K562 (cell line): ENCODE measurements around the gene LHX5. TPM values are rescaled to one million over a fixed set of nuclear protein-coding genes. Genes with fewer than 3 reads are reported as not detected.
A peak's percentile ranks its signal among the peaks of the same experiment; 100 is the strongest.

Experiments used
- ADNP ChIP-seq: fragments of 200-800 bp; sonication (Bioruptor generic); IDR thresholded peaks from 2 replicates; pipeline ENCODE4 v1.6.1; 2016; ENCODE audit warnings: missing genetic modification characterization, missing compliant biosample characterization
- BCOR ChIP-seq: fragments of 450-650 bp; IDR thresholded peaks from 2 replicates; pipeline ENCODE4 v1.6.1; 2016
- CHD1 ChIP-seq: fragments of 200-600 bp; sonication (generic); IDR thresholded peaks from one replicate; pipeline ENCODE4 v1.6.1; 2012; ENCODE audit warnings: mild to moderate bottlenecking, moderate library complexity, low read length, inconsistent platforms
- HDAC6 ChIP-seq: IDR thresholded peaks from 2 replicates; pipeline ENCODE4 v1.6.1; 2012; ENCODE audit warnings: low read depth, mild to moderate bottlenecking, control low read depth, inconsistent platforms, low read length, moderate library complexity
- KDM1A ChIP-seq, 2 experiments: fragments of 450-650 bp; IDR thresholded peaks; 2 replicates each; pipeline ENCODE4 v1.6.1; 2016; ENCODE audit warnings: mild to moderate bottlenecking in 2 of 2
- MED1 ChIP-seq: sonication (generic); formaldehyde crosslinking; IDR thresholded peaks from 2 replicates; pipeline ENCODE4 v1.8.1; 2023; ENCODE audit warnings: missing genetic modification reagents, borderline replicate concordance
- POLR2G ChIP-seq: fragments of 200-400 bp; formaldehyde crosslinking; IDR thresholded peaks from 2 replicates; pipeline ENCODE4 v1.6.1; 2017; ENCODE audit warnings: low read depth, mild to moderate bottlenecking, antibody characterized with exemption, low read length, moderate library complexity
- PTBP1 ChIP-seq: fragments of 200-400 bp; formaldehyde crosslinking; IDR thresholded peaks from 2 replicates; pipeline ENCODE4 v1.6.1; 2017; ENCODE audit warnings: low read depth, low read length
- RBM25 ChIP-seq: fragments of 200-400 bp; formaldehyde crosslinking; IDR thresholded peaks from 2 replicates; pipeline ENCODE4 v1.6.1; 2018; ENCODE audit warnings: low read length, low read depth, moderate library complexity; ENCODE audit not compliant: severe bottlenecking
- RCOR1 ChIP-seq, 2 experiments: IDR thresholded peaks; 2 replicates each; pipeline ENCODE4 v1.6.1; 2012; ENCODE audit warnings: low read depth in 2 of 2, low read length in 2 of 2, borderline replicate concordance in 1 of 2, improper control_type of control experiment in 1 of 2
- SMARCA5 ChIP-seq: fragments of 450-650 bp; IDR thresholded peaks from 2 replicates; pipeline ENCODE4 v1.6.1; 2016
- SREBF1 ChIP-seq: fragments of 150-350 bp; IDR thresholded peaks from 2 replicates; pipeline ENCODE4 v1.6.1; 2014; ENCODE audit warnings: antibody characterized with exemption, low read depth, low read length, borderline replicate concordance
- TEAD4 ChIP-seq, 2 experiments: sonication (generic) in 1 of 2; formaldehyde crosslinking in 1 of 2; IDR thresholded peaks; 2 replicates each; pipeline versions ENCODE4 v1.6.1 to v1.8.0; 2012 to 2022; ENCODE audit warnings: borderline replicate concordance in 1 of 2, inconsistent platforms in 1 of 2, low read length in 1 of 2, mild to moderate bottlenecking in 1 of 2, missing genetic modification reagents in 1 of 2
- TFAM ChIP-seq: fragments of 250-450 bp; sonication (Bioruptor Pico); conservative IDR thresholded peaks from 2 replicates; pipeline ENCODE4 v1.5.0; 2021; ENCODE audit warnings: mild to moderate bottlenecking, moderate library complexity
- ZBTB17 ChIP-seq: fragments of 450-650 bp; formaldehyde crosslinking; IDR thresholded peaks from 2 replicates; pipeline ENCODE4 v1.4.0; 2020; ENCODE audit warnings: mild to moderate bottlenecking
- ZFX ChIP-seq: sonication (generic); formaldehyde crosslinking; IDR thresholded peaks from 2 replicates; pipeline ENCODE4 v1.8.0; 2022; ENCODE audit warnings: mild to moderate bottlenecking, missing genetic modification reagents, moderate library complexity
- polyA plus RNA-seq, 8 experiments: library from polyadenylated mRNA; depleted of rRNA in 4 of 8; stranded (reverse) in 5 of 8; unstranded in 3 of 8; fragments of >200 nt; fragmentation: Nextera tagmentation in 2 of 8; fragmentation: Illumina TruSeq in 1 of 8; extraction: Ambion mirVana in 2 of 8; extraction: Trizol in 1 of 8; gene quantifications; 2 replicates each; pipeline versions ENCODE4 v1.2.1 to v1.2.3, GENCODE V29; 2011 to 2014; ENCODE audit warnings: inconsistent platforms in 1 of 8, missing spikeins in 1 of 8
- total RNA-seq, 7 experiments: library from RNA; depleted of rRNA in 6 of 7; stranded (reverse); fragments of >200 nt in 6 of 7; fragmentation: Illumina TruSeq in 2 of 7; extraction: Trizol in 2 of 7; gene quantifications; 2 replicates each; pipeline versions ENCODE4 v1.2.1 to v1.2.3, GENCODE V29; 2011 to 2021; ENCODE audit warnings: low replicate concordance in 1 of 7
- TF ChIP-seq, protein P1 (sequence below): fragments of 250-450 bp; sonication (Bioruptor Pico); IDR thresholded peaks from 2 replicates; pipeline ENCODE4 v1.4.0; 2020; ENCODE audit warnings: mild to moderate bottlenecking, moderate library complexity
- TF ChIP-seq, protein P2 (sequence below): fragments of 200-400 bp; formaldehyde crosslinking; IDR thresholded peaks from 2 replicates; pipeline ENCODE4 v1.6.1; 2017; ENCODE audit warnings: mild to moderate bottlenecking, low read depth, low read length, moderate library complexity
- TF ChIP-seq, protein P3 (sequence below): fragments of 450-650 bp; IDR thresholded peaks from 2 replicates; pipeline ENCODE4 v1.7.1; 2018; ENCODE audit warnings: mild to moderate bottlenecking, low read depth; ENCODE audit not compliant: partially characterized antibody
- TF ChIP-seq, protein P4 (sequence below): fragments of 250-450 bp; sonication (Bioruptor Pico); IDR thresholded peaks from 2 replicates; pipeline ENCODE4 v1.4.0; 2020

LHX5 gene
- total and polyA plus RNA-seq, 9 of the 15 experiments (the other 6 are each of a cell fraction or from before 2014, with no cell fraction given) = 0.04 to 0.17 (median 0.05) TPM; not detected in 6

DNA sequence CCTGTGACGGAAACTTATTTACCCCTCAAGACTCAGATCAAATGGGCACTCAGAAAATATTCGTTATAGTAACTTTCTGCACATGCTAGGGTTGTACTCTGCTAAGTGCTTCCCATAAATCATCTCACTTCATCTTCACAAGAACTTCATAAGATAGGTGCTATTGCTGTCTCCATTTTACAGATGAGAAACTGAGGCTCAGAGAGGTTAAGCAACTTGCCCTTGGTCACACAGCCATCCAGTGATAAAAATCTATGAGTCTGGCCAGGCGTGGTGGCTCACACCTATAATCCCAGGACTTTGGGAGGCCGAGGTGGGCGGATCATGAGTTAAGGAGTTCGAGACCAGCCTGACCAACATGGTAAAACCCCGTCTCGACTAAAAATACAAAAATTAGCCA lies 33.2 kb upstream of the LHX5 start (continued):
- TF ChIP-seq, protein P1, sequence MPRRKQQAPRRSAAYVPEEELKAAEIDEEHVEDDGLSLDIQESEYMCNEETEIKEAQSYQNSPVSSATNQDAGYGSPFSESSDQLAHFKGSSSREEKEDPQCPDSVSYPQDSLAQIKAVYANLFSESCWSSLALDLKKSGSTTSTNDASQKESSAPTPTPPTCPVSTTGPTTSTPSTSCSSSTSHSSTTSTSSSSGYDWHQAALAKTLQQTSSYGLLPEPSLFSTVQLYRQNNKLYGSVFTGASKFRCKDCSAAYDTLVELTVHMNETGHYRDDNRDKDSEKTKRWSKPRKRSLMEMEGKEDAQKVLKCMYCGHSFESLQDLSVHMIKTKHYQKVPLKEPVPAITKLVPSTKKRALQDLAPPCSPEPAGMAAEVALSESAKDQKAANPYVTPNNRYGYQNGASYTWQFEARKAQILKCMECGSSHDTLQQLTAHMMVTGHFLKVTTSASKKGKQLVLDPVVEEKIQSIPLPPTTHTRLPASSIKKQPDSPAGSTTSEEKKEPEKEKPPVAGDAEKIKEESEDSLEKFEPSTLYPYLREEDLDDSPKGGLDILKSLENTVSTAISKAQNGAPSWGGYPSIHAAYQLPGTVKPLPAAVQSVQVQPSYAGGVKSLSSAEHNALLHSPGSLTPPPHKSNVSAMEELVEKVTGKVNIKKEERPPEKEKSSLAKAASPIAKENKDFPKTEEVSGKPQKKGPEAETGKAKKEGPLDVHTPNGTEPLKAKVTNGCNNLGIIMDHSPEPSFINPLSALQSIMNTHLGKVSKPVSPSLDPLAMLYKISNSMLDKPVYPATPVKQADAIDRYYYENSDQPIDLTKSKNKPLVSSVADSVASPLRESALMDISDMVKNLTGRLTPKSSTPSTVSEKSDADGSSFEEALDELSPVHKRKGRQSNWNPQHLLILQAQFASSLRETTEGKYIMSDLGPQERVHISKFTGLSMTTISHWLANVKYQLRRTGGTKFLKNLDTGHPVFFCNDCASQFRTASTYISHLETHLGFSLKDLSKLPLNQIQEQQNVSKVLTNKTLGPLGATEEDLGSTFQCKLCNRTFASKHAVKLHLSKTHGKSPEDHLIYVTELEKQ (CRISPR knock-in tag) = no peak
- TF ChIP-seq ADNP (peak; percentile 75), SMARCA5 (0 out of 2 replicates have a peak, but pooled peaks have one; percentile 22), CHD1 (no peak), PTBP1 (no peak), TEAD4 (IDR thresholded peaks at IDR 0.05; ENCODE audit: low read length) (no peak), TEAD4 (CRISPR knock-in tag; IDR thresholded peaks at IDR 0.05; ENCODE audit: borderline replicate concordance) (no peak), SREBF1 (no peak), BCOR (peak; percentile 93), ZFX (CRISPR knock-in tag) (no peak), KDM1A (IDR thresholded peaks at IDR 0.05) (peak; percentile 41 to 69; a peak in 3 of 4 replicates), RBM25 (peak; percentile 91), RCOR1 (IDR thresholded peaks at IDR 0.05; ENCODE audit: borderline replicate concordance in 1 of 2, low read depth in 2 of 2, low read length in 2 of 2) (peak in 1 of 2 experiments; percentile 46; a peak in 1 of 4 replicates), MED1 (no peak), TFAM (no peak), HDAC6 (no peak), ZBTB17 (no peak), POLR2G (no peak)
- TF ChIP-seq, protein P2, sequence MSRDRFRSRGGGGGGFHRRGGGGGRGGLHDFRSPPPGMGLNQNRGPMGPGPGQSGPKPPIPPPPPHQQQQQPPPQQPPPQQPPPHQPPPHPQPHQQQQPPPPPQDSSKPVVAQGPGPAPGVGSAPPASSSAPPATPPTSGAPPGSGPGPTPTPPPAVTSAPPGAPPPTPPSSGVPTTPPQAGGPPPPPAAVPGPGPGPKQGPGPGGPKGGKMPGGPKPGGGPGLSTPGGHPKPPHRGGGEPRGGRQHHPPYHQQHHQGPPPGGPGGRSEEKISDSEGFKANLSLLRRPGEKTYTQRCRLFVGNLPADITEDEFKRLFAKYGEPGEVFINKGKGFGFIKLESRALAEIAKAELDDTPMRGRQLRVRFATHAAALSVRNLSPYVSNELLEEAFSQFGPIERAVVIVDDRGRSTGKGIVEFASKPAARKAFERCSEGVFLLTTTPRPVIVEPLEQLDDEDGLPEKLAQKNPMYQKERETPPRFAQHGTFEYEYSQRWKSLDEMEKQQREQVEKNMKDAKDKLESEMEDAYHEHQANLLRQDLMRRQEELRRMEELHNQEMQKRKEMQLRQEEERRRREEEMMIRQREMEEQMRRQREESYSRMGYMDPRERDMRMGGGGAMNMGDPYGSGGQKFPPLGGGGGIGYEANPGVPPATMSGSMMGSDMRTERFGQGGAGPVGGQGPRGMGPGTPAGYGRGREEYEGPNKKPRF = no peak
- TF ChIP-seq, protein P3, sequence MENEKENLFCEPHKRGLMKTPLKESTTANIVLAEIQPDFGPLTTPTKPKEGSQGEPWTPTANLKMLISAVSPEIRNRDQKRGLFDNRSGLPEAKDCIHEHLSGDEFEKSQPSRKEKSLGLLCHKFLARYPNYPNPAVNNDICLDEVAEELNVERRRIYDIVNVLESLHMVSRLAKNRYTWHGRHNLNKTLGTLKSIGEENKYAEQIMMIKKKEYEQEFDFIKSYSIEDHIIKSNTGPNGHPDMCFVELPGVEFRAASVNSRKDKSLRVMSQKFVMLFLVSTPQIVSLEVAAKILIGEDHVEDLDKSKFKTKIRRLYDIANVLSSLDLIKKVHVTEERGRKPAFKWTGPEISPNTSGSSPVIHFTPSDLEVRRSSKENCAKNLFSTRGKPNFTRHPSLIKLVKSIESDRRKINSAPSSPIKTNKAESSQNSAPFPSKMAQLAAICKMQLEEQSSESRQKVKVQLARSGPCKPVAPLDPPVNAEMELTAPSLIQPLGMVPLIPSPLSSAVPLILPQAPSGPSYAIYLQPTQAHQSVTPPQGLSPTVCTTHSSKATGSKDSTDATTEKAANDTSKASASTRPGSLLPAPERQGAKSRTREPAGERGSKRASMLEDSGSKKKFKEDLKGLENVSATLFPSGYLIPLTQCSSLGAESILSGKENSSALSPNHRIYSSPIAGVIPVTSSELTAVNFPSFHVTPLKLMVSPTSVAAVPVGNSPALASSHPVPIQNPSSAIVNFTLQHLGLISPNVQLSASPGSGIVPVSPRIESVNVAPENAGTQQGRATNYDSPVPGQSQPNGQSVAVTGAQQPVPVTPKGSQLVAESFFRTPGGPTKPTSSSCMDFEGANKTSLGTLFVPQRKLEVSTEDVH = no peak
- TF ChIP-seq, protein P4, sequence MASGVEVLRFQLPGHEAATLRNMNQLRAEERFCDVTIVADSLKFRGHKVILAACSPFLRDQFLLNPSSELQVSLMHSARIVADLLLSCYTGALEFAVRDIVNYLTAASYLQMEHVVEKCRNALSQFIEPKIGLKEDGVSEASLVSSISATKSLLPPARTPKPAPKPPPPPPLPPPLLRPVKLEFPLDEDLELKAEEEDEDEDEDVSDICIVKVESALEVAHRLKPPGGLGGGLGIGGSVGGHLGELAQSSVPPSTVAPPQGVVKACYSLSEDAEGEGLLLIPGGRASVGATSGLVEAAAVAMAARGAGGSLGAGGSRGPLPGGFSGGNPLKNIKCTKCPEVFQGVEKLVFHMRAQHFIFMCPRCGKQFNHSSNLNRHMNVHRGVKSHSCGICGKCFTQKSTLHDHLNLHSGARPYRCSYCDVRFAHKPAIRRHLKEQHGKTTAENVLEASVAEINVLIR (CRISPR knock-in tag) = no peak
